SK-N-DZ (cell line): ENCODE data around the gene MYPOP.

Source experiments
- DNase-seq: peaks from one replicate; pipeline ENCODE4 v3.0.0-alpha.2; 2015; ENCODE audit warnings: low spot score

MYPOP gene

DNA sequence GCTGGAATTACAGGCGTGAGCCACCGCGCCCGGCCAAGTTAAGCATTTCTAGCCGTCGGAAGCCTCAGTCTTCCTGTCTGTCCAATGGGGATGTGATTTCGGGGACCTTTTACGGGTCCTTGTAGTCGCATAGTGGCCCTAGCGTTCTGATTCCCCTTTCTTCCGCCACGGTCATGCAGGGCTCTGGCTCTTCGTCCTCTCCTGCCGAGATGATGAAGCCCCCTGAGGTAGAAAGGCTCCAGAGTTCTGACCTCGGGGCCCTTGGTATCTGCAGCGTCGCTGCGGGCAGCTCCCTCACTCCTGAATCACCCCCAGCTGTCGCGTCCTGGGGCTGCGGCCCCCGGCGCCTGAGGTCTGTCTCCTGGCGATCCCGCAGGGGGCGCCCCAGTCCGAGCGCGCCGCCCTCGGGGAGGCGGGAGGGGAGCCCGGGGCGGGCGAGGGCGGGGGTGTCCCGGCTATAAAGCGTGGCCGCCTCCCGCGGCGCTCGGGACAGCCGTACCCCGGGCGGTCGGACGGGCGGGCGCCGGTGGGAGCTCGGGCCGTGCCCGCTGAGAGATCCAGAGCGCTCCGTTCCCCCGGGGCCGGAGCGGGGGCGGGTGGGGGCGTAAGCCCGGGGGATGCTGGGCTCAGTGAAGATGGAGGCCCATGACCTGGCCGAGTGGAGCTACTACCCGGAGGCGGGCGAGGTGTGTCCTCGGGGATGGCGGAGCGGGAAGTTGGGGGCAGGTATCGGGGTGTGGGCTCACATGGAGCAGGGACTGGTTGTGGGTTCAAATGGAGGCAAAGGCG, 38.4 kb downstream of the MYPOP start, which contains the start of gene FOXA3:
TSS of gene FOXA3 (plus strand) at position 487 of the 789 bp plus-strand sequence. CDS start at position 618, 131 bp downstream.
- DNase-seq = no peak

DNA sequence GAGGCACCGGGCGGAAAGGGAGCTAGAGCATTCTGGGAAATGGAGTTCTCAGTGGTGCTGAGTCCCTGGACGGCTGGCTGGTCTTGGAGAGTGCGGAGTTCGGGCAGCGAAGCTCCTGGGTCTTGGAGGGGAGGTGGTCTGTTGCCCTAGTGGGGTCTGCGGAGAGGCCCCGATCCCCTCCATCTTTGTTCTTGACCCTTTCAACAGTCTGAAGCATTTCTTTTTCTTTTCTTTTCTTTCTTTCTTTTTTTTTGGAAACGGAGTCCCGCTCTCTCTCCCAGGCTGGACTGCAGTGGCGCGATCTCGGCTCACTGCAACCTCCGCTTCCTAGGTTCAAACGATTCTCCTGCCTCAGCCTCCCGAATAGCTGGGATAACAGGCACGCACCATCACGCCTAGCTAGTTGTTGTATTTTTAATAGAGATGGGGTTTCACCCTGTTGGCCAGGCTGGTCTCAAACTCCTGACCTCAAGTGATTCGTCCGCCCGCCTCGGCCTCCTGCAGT, 39.0 kb downstream of the MYPOP start:
- no peak for DNase-seq

DNA sequence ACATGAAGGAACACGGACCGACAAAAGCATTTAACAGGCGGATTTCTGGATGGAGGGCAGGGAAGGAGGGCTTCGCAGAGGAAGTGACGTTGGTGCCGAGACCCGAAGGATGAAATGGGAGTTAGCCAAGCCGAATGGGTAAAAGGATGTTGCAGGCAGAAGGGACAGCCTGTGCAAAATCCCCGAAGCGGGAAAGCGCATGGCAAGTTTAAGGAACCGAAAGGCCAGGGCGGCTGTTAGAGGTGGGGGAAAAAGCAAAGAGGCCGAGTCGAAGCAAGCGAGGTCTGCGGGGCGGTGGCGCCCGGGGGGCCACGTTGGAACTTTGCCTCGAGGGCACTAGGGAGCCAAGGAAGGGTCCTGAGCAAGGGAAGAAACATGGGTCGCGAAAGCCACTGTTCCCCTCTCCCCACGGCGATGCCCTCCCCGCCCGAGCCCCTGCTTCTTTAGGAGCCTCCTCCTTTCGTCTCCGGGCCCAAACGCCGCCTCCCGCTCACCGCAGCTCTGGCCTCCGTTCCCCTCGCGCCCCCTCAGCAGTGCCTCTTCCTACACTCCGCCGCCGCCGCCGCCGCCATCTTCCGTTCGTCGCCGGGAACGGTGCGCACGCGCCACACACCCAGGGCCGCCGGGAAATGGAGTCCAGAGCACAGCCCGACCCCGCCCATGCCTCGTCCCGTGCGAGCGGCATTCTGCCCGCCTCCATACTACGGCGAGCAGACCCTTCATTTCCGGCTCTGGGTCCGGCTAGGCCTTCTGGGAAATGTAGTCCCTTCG, 39.7 kb downstream of the MYPOP start, which contains the start of gene SYMPK:
TSS of gene SYMPK (minus strand) at position 584 of the 771 bp plus-strand sequence. CDS start 8,652 bp downstream, outside the sequence.
- peak; percentile 94 for DNase-seq

DNA sequence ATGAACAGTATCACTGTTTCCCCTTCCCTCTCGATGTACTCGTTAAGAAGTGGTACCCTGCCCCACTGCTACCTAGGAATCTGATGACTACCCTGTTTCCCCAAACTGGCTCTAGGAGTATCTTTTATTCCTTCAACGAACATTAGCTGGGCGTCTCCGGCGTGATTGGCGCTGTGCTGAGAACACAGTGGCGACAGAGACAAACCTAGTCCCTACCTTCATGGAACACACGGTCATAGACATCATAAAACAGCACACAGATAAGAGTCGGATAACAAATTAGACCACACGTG, 40.2 kb downstream of the MYPOP start:
- DNase-seq = no peak

DNA sequence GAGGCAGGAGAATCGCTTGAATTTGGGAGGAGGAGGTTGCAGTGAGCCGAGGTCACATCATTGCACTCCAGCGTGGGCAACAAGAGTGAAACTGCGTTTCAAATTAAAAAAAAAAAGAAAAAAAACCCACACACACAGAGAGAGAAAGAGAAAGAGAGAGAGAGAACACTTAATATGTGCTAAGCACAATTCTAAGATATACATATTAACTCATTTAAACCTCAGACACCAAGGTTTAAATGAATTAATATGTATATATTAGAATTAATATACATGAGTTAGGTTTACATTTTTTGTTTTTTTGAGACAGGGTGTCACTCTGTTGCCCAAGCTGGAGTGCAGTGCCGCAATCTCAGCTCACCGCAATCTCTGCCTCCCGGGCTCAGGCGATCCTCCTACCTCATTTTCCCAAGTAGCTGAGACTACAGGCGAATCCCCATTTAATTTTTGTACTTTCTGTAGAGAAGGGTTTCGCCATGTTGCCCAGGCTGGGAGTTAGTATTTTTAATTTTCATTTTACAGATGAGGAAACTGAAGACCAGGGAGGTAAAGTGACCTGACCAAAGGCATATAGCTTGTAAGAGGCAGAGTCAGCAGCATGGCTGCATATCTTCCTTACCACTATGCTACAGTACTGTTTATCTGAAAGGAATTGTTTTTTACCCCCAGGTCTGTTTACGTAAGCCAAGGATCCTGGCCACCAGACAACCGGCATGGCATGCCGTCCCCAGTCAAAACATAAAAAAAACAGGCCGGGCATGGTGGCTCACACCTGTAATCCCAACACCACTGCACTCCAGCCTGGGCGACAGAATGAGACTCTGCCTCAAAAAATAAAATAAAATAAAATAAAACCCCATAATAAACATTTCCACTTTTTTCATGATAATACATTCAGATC, 41.8 kb downstream of the MYPOP start:
- no peak for DNase-seq

DNA sequence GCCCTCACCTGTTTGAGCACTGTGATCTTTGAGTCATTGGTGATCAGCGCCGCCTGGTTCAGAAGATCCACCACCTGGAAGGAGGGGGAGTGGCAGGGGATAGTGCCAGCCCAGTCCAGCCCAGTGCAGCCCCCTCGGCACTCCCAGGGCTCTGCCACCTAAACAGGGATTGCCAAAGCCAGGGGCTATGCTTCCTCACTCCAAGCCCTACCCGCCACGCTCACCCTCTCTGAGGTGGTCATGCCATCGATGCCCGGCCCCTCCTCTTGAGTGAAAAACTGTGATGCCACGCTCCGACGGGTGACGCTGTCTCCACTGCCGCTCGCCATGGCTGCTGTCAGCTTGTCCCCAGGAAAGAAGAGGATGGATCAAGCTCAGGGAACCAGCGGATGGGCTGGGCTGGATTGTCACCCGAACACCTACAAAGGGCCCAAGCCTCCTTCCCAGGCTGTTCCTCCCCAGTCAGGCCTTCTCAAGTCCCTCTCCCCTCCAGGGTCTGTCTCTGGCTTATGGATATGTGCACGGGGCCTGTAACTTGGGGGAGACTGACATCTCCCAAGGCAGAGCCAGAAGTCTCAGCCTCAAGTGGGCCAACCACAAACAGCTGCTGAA, 48.1 kb downstream of the MYPOP start:
- DNase-seq = no peak

DNA sequence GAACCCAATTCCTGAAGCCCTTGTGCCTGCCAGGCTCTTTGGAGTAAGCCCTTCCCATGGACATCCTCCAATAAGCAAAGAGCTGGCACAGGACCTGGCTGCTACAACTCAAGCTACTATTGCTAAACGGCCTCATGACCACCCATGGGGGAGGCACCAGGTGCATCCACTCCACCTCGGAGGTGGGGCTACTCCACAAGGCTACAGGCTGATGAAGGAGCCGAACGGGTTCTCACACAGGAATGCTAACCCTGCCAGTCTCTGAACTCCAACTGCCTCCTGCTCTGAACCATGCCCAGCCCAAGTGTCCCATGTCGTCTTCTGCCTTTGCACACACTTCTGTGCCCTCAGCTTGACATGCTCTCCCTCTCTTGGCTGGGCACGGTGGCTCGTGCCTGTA, 49.4 kb downstream of the MYPOP start:
- DNase-seq = no peak

DNA sequence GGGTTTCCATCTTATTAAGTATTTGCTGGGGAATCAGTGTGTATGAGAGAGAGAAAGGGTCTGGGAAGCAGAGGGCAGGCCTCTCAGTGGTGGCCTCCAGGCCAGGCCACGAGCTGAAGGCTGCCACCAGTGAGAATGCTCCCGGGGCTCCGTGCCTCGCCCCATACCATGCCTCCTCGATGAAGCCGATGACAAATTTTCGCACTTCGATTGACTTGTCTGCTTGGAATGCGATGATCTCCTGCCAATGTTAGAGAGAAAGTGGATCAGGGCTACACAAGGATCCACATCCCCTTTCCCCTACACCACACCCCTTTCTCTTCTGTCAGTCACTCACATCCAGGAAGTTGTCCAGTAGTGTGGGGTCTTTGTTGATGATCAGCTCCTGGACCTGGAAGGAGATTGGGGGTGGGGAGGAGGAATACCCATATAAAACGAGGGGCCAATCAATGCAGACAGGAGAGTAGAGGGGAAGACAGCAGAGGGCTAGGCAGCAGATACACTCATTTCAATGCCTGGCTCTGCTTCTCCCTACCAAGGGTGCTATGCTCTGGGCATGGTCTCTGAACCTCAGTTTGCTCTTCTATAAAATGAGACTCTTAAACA, 50.2 kb downstream of the MYPOP start:
- DNase-seq = no peak

DNA sequence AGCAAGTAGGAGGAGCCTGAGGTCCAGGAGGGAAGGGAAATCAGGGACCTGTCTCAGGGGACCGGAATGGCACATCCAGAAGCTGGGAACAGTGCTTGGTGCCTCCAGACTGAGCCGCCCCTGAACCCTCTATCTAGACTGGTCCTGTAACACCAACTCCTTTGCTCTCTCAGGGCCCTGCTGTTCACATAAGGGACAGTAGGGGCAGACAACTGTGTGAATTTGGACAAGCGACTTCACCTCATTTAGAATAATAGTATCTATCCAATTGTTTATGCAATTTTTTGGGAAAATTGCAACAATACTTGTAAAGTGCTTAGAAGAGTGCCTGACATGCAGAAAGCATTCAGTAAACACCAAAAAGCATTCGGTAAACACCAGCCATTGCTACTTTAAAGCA, 53.5 kb downstream of the MYPOP start:
- DNase-seq = no peak

DNA sequence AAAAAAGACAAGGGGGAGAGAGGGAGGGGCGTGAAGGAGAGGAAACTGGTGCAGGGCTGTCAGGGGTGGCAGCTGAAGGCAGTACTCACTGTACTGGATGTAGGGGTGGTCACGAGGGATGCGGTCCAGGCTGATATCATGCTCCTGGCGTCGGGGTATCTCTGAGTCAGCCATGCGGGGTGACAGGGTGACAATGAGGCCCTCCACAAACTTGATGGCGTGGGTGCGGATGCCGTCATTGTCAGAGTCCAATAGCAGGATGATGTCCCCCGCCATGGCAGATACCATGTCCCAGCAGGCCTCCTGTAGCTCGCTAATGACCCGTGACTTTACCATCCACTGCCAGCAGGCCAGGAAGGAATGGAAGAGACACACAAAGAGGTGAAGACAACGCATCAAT, 54.8 kb downstream of the MYPOP start:
- no peak for DNase-seq

DNA sequence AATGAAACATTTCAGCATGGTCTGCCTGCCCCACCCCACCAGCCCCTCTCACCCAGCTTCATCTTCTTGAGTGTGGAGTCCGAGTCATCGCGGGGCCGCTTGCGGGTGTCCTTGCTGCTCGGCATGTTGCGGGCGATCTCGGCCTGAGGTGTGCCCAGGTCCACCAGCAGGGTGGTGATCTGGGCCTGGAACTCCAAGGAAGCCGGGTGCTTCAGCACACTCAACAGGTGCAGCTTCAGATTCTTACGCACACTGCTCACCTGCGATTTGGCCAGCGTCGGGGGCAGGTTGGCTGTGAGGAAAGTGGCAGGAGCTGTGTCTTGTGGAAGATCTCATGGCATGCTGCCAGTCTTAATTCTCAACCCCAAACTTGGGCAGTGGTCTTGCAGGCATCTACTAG, 60.2 kb downstream of the MYPOP start:
- no peak for DNase-seq
